WTC11 (cell line): ENCODE results near the gene FAXDC2. TPM values are rescaled to one million over a fixed set of nuclear protein-coding genes. Genes with fewer than 3 reads are reported as not detected.

ENCODE experiments used
- ATAC-seq: fragments of 200-7000 bp; cut with Tn5 transposase; 2 replicates; pipeline ENCODE4 v1.10.0; 2021; ENCODE audit warnings: mild to moderate bottlenecking, moderate library complexity
- CTCF ChIA-PET: fragments of 300-600 bp; sonication (Branson Sonifier 250); formaldehyde crosslinking; loops from one replicate; lab custom pipeline; 2021; ENCODE audit warnings: antibody characterized with exemption; lab: Charles Lee
- POLR2A ChIA-PET: fragments of 350-600 bp; sonication (Branson Sonifier 250); formaldehyde crosslinking; loops from one replicate; lab custom pipeline; 2021; ENCODE audit warnings: antibody characterized with exemption; lab: Charles Lee
- DNase-seq: peaks from one replicate; pipeline ENCODE4 v3.0.0; 2021; ENCODE audit warnings: low spot score
- H3K27ac Mint-ChIP-seq: 2 replicates; pipeline ENCODE4 v1.8.0; 2021; ENCODE audit warnings: mixed read lengths
- H3K27me3 Mint-ChIP-seq: 2 replicates; pipeline ENCODE4 v1.8.0; 2021; ENCODE audit warnings: low read depth, mild to moderate bottlenecking, moderate library complexity, mixed read lengths
- H3K36me3 Mint-ChIP-seq: 2 replicates; pipeline ENCODE4 v1.8.0; 2021; ENCODE audit warnings: mixed read lengths
- H3K4me1 Mint-ChIP-seq: 2 replicates; pipeline ENCODE4 v1.8.0; 2022; ENCODE audit warnings: mixed read lengths
- H3K4me3 Mint-ChIP-seq: 2 replicates; pipeline ENCODE4 v1.8.0; 2021; ENCODE audit warnings: mild to moderate bottlenecking, moderate library complexity, mixed read lengths
- H3K9me3 Mint-ChIP-seq: 2 replicates; pipeline ENCODE4 v1.8.0; 2021; ENCODE audit warnings: mixed read lengths
- CREM ChIP-seq: sonication (generic); formaldehyde crosslinking; IDR thresholded peaks from 2 replicates; pipeline ENCODE4 v1.8.1; 2022; ENCODE audit warnings: mild to moderate bottlenecking, missing genetic modification reagents, moderate library complexity
- EMX1 ChIP-seq: fragments of 250-450 bp; sonication (Bioruptor Pico); IDR thresholded peaks from 2 replicates; pipeline ENCODE4 v1.8.0; 2021; ENCODE audit warnings: mild to moderate bottlenecking
- ZNF138 ChIP-seq: sonication (generic); formaldehyde crosslinking; conservative IDR thresholded peaks from 2 replicates; pipeline ENCODE4 v1.8.1; 2022; ENCODE audit warnings: mild to moderate bottlenecking, moderate library complexity, missing genetic modification reagents
- ZNF317 ChIP-seq: sonication (generic); formaldehyde crosslinking; IDR thresholded peaks from 2 replicates; pipeline ENCODE4 v1.8.1; 2023; ENCODE audit warnings: low read depth, mild to moderate bottlenecking, moderate library complexity, missing genetic modification reagents, borderline replicate concordance
- ZNF423 ChIP-seq: fragments of 250-450 bp; sonication (Bioruptor Pico); IDR thresholded peaks from 2 replicates; pipeline ENCODE4 v2.1.2; 2022; ENCODE audit warnings: mild to moderate bottlenecking, moderate library complexity
- total RNA-seq: library from RNA; stranded (reverse); gene quantifications from 3 replicates; pipeline ENCODE4 v1.2.3, GENCODE V29; 2021
- TF ChIP-seq, protein P1 (sequence below): fragments of 250-450 bp; sonication (Bioruptor Pico); IDR thresholded peaks from 2 replicates; pipeline ENCODE4 v1.9.0; 2021; ENCODE audit warnings: mild to moderate bottlenecking
- TF ChIP-seq, protein P2 (sequence below): sonication (generic); formaldehyde crosslinking; IDR thresholded peaks from 2 replicates; pipeline ENCODE4 v1.8.1; 2022; ENCODE audit warnings: low read depth, mild to moderate bottlenecking, moderate library complexity, missing genetic modification reagents, borderline replicate concordance
- TF ChIP-seq, protein P3 (sequence below): sonication (generic); formaldehyde crosslinking; IDR thresholded peaks from 2 replicates; pipeline ENCODE4 v1.8.0; 2022; ENCODE audit warnings: missing genetic modification reagents
- TF ChIP-seq, protein P4 (sequence below): fragments of 250-450 bp; sonication (Bioruptor Pico); IDR thresholded peaks from 2 replicates; pipeline ENCODE4 v1.8.0; 2021; ENCODE audit warnings: mild to moderate bottlenecking

FAXDC2 gene
- total RNA-seq, 1 experiment from 2014 or later = 3.9 TPM

DNA sequence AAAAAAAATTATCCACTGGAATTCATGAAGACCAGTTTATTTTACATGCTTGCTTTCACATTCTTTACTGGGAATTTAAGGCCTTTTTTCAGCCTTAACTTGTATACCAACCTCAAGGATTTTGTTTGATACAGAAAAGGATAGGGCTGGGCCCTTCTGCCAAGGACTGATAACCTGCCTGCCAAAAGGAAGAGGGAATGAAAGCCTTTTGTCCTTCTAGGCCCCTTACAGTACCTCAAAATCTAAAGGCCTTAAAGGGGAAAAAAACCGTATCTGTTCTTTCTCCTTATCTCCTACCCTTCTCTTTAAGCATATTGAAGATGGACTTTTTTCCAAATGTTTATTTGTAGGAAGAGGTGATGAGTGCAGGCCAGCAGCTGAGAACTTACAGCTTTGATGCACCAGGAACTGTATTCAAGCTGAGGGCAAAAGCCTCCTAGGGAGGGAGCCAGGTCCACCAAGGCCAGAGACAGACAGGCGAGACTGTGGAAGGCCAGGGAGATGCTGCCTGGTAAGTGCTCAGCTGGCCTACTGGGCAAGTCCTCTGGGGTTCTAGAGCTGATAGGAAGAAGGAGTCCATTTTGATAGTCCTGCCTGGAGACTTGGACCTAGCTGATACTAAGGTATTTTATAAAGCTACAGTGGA is 31.8 kb downstream of the FAXDC2 start:
- ChIA-PET CTCF (interaction anchor here (1.8 kb wide), 1 partner anchor 168 kb away, joined by 7 read pairs; no protein-coding TSS in a partner anchor), POLR2A (no interaction called here)
- Mint-ChIP-seq H3K36me3 (peaks cover 65% of the 10 kb centered on the region), H3K27ac (peak overlapping the region; percentile 70; the same call in 1 of the 2 replicates), H3K4me1 (peaks cover 16% of the 10 kb centered on the region; the same call in 1 of the 2 replicates), H3K9me3 (no peaks in the 10 kb centered on the region), H3K4me3 (no peak overlapping the region), H3K27me3 (no peaks in the 10 kb centered on the region)
- ATAC-seq (no peak), DNase-seq (no peak)
- TF ChIP-seq ZNF423 (CRISPR knock-in tag) = no peak
- TF ChIP-seq, protein P1, sequence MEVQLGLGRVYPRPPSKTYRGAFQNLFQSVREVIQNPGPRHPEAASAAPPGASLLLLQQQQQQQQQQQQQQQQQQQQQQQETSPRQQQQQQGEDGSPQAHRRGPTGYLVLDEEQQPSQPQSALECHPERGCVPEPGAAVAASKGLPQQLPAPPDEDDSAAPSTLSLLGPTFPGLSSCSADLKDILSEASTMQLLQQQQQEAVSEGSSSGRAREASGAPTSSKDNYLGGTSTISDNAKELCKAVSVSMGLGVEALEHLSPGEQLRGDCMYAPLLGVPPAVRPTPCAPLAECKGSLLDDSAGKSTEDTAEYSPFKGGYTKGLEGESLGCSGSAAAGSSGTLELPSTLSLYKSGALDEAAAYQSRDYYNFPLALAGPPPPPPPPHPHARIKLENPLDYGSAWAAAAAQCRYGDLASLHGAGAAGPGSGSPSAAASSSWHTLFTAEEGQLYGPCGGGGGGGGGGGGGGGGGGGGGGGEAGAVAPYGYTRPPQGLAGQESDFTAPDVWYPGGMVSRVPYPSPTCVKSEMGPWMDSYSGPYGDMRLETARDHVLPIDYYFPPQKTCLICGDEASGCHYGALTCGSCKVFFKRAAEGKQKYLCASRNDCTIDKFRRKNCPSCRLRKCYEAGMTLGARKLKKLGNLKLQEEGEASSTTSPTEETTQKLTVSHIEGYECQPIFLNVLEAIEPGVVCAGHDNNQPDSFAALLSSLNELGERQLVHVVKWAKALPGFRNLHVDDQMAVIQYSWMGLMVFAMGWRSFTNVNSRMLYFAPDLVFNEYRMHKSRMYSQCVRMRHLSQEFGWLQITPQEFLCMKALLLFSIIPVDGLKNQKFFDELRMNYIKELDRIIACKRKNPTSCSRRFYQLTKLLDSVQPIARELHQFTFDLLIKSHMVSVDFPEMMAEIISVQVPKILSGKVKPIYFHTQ (CRISPR knock-in tag) = no peak

DNA sequence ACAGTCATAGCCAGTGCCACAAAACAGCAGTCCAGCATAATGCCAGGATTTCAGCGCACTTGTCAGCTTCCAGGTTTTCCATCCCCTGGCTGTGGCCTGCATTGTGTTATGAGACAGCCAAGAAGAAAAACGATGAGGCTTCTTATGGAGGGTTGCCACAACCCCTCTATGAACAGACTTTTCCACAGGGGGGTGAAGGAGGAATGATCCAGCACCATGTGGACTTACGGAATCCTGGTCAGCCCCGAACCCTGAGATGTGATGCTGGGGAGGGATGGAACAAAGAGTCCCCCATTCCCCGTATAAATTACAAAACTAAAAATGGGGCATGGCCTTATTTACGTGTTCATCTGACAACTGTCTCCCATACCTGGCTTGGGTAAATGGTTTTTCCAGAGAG is 32.6 kb downstream of the FAXDC2 start:
- POLR2A ChIA-PET = no interaction called here
- no peak for ATAC-seq
- CTCF ChIA-PET = no interaction called here
- TF ChIP-seq, protein P2, sequence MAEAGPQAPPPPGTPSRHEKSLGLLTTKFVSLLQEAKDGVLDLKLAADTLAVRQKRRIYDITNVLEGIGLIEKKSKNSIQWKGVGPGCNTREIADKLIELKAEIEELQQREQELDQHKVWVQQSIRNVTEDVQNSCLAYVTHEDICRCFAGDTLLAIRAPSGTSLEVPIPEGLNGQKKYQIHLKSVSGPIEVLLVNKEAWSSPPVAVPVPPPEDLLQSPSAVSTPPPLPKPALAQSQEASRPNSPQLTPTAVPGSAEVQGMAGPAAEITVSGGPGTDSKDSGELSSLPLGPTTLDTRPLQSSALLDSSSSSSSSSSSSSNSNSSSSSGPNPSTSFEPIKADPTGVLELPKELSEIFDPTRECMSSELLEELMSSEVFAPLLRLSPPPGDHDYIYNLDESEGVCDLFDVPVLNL = no peak
- TF ChIP-seq, protein P3, sequence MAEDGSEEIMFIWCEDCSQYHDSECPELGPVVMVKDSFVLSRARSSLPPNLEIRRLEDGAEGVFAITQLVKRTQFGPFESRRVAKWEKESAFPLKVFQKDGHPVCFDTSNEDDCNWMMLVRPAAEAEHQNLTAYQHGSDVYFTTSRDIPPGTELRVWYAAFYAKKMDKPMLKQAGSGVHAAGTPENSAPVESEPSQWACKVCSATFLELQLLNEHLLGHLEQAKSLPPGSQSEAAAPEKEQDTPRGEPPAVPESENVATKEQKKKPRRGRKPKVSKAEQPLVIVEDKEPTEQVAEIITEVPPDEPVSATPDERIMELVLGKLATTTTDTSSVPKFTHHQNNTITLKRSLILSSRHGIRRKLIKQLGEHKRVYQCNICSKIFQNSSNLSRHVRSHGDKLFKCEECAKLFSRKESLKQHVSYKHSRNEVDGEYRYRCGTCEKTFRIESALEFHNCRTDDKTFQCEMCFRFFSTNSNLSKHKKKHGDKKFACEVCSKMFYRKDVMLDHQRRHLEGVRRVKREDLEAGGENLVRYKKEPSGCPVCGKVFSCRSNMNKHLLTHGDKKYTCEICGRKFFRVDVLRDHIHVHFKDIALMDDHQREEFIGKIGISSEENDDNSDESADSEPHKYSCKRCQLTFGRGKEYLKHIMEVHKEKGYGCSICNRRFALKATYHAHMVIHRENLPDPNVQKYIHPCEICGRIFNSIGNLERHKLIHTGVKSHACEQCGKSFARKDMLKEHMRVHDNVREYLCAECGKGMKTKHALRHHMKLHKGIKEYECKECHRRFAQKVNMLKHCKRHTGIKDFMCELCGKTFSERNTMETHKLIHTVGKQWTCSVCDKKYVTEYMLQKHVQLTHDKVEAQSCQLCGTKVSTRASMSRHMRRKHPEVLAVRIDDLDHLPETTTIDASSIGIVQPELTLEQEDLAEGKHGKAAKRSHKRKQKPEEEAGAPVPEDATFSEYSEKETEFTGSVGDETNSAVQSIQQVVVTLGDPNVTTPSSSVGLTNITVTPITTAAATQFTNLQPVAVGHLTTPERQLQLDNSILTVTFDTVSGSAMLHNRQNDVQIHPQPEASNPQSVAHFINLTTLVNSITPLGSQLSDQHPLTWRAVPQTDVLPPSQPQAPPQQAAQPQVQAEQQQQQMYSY (CRISPR knock-in tag) = no peak
- no peak for TF ChIP-seq EMX1
- TF ChIP-seq, protein P4, sequence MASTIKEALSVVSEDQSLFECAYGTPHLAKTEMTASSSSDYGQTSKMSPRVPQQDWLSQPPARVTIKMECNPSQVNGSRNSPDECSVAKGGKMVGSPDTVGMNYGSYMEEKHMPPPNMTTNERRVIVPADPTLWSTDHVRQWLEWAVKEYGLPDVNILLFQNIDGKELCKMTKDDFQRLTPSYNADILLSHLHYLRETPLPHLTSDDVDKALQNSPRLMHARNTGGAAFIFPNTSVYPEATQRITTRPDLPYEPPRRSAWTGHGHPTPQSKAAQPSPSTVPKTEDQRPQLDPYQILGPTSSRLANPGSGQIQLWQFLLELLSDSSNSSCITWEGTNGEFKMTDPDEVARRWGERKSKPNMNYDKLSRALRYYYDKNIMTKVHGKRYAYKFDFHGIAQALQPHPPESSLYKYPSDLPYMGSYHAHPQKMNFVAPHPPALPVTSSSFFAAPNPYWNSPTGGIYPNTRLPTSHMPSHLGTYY (CRISPR knock-in tag) = no peak
- no peak for TF ChIP-seq ZNF138
- no peak for TF ChIP-seq CREM (CRISPR knock-in tag)
- peaks cover 16% of the 10 kb centered on the region; the same call in 1 of the 2 replicates for H3K4me1 Mint-ChIP-seq
- H3K27me3 Mint-ChIP-seq = no peaks in the 10 kb centered on the region
- H3K27ac Mint-ChIP-seq = peak overlapping the region; percentile 85; the same call in 1 of the 2 replicates
- H3K9me3 Mint-ChIP-seq = no peaks in the 10 kb centered on the region
- no peak for DNase-seq
- no peak overlapping the region for H3K4me3 Mint-ChIP-seq
- peaks cover 67% of the 10 kb centered on the region for H3K36me3 Mint-ChIP-seq

DNA sequence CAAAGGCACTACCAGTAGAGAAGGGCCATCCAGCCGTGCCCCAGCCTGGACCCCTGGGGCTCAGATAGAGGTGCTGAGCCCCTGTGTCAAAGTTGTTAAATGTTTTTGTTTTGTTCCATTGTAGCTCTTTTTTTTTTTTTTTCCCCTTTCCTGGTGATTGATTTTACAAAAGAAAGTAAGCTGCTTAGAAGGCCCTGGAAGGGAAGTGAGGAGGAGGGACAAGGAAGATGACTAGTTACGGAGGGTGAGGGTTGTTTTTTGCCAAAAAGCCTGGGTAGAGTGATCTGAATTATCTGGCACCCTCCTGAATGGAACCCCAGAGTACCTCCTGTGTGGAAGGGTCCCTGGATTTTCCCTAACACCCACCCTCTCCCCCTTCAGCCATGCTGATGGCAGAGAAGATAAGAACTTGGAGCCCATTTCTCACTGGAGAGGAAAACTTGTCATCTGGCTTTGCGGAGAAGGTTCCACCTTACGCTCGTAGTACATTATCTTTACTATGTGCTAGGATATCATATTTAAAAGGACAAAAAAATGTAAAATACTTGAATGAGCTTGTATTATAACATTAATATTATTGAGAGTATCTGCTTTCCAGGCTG is 33.4 kb downstream of the FAXDC2 start:
- Mint-ChIP-seq H3K36me3 (peaks cover 74% of the 10 kb centered on the region), H3K9me3 (no peaks in the 10 kb centered on the region), H3K4me3 (no peak overlapping the region), H3K27me3 (no peaks in the 10 kb centered on the region)
- no peak for ATAC-seq
- POLR2A ChIA-PET = no interaction called here
- no peak for TF ChIP-seq ZNF317 (CRISPR knock-in tag)
- TF ChIP-seq, all 79 proteins: peak for 0
- H3K27ac Mint-ChIP-seq = no peak overlapping the region; the same call in 1 of the 2 replicates
- H3K4me1 Mint-ChIP-seq = peaks cover 16% of the 10 kb centered on the region; the same call in 1 of the 2 replicates
- no peak for DNase-seq
- CTCF ChIA-PET = no interaction called here
